Natural killer cell (primary cell): ENCODE measurements around the gene NUP133. TPM values are rescaled to one million over a fixed set of nuclear protein-coding genes. Genes with fewer than 3 reads are reported as not detected.
"Not testable (repeated sequence)": the region's sequence is repeated elsewhere in the genome, so short reads cannot be mapped to it uniquely, and the experiment has no call there.

Experiments
- ATAC-seq, 3 donors: fragments of 150-1000 bp in 2 of 3; fragments of 200-7000 bp in 1 of 3; cut with Tn5 transposase; 1 replicate in 1 of 3; 2 replicates in 2 of 3; pipeline ENCODE4 v1.10.0; 2021; ENCODE audit warnings: mild to moderate bottlenecking in 2 of 3, moderate library complexity in 2 of 3
- DNase-seq, 2 donors: peaks; one replicate each; pipeline versions ENCODE4 v3.0.0 to v3.0.0-alpha.2; 2013 to 2021; ENCODE audit warnings: mixed read lengths in 1 of 2
- H3K27ac ChIP-seq: one replicate; pipeline ENCODE4 v1.5.1; 2013; ENCODE audit warnings: mild to moderate bottlenecking, low read length
- H3K27me3 ChIP-seq: one replicate; pipeline ENCODE4 v1.6.1; 2013; ENCODE audit warnings: low read length; ENCODE audit not compliant: control insufficient read depth, insufficient read depth
- H3K36me3 ChIP-seq: one replicate; pipeline ENCODE4 v1.6.1; 2013; ENCODE audit warnings: low read length; ENCODE audit not compliant: control insufficient read depth, insufficient read depth
- H3K4me1 ChIP-seq: one replicate; pipeline ENCODE4 v1.6.1; 2013; ENCODE audit warnings: low read length; ENCODE audit not compliant: control insufficient read depth, insufficient read depth
- H3K4me3 ChIP-seq: one replicate; pipeline ENCODE4 v1.5.1; 2013; ENCODE audit warnings: low read length
- H3K9me3 ChIP-seq: one replicate; pipeline ENCODE4 v1.6.1; 2013; ENCODE audit warnings: low read length; ENCODE audit not compliant: control insufficient read depth, insufficient read depth
- H3K27ac Mint-ChIP-seq, 2 donors: one replicate each; pipeline ENCODE4 v1.8.0; 2022; ENCODE audit warnings: mild to moderate bottlenecking in 2 of 2, mixed read lengths in 2 of 2, moderate library complexity in 1 of 2
- H3K27me3 Mint-ChIP-seq, 2 donors: one replicate each; pipeline ENCODE4 v1.8.0; 2022; ENCODE audit warnings: low read depth in 2 of 2, mixed read lengths in 2 of 2
- H3K36me3 Mint-ChIP-seq: one replicate; pipeline ENCODE4 v1.8.0; 2022; ENCODE audit warnings: mixed read lengths
- H3K4me1 Mint-ChIP-seq, 2 donors: one replicate each; pipeline ENCODE4 v1.8.0; 2022; ENCODE audit warnings: mixed read lengths in 2 of 2
- H3K4me3 Mint-ChIP-seq: one replicate; pipeline ENCODE4 v1.8.0; 2022; ENCODE audit warnings: mild to moderate bottlenecking, moderate library complexity, mixed read lengths
- H3K9me3 Mint-ChIP-seq, 2 donors: one replicate each; pipeline ENCODE4 v1.8.0; 2022; ENCODE audit warnings: mixed read lengths in 2 of 2
- WGBS: methylation state at CpG from one replicate; pipeline ENCODE4 v1.1.7; 2013; ENCODE audit warnings: missing lambda C conversion rate; ENCODE audit not compliant: insufficient coverage; 5-methylcytosine and 5-hydroxymethylcytosine counted together
- intact Hi-C: fragments of 100-400 bp; cut with micrococcal nuclease; formaldehyde crosslinking; loops from one replicate; pipeline ENCODE4 v1.14.2; 2022
- total RNA-seq, 4 donors: library from RNA; stranded (reverse); fragments of 120-200 nt in 1 of 4; gene quantifications; one replicate each; pipeline versions ENCODE4 v1.2.3 to v1.2.4, GENCODE V29; 2013 to 2022
- TF ChIP-seq, protein P1 (sequence below): fragments of 200-600 bp; IDR thresholded peaks from one replicate; pipeline ENCODE4 v1.8.0; 2022; ENCODE audit warnings: antibody characterized with exemption

NUP133 gene
- total RNA-seq, 3 donors from 2014 or later (not counting 1 experiment from before 2014, with no cell fraction given), result 34.5 to 40.1 (median 38.4) TPM

DNA sequence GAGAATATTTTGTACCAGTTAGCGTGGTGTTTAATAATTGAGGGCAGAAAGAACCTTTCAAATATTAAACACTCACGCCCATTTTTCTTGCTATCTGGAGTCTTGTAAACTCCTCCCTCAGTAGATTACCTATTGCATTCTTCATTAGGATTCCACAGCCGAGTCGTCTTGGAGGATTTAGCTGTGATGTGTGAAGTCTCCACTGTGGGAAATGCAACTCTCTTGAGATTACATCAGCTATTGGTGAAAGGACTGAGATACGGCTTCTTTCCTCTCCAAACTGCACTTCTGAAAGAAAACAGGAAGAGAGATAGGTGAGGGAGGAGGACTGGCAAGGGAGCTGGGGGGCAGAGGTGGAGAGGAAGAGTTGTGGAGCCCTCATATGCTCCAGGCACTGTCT lies 110.4 kb downstream of the NUP133 start:
- DNase-seq (no peak), ATAC-seq (no peak)
- peaks cover 2% of the 10 kb centered on the region for H3K27me3 ChIP-seq
- Mint-ChIP-seq H3K27ac (no peak overlapping the region), H3K36me3 (no peaks in the 10 kb centered on the region), H3K27me3 (peaks cover 20 to 48% of the 10 kb centered on the region in 2 donors), H3K4me1 (no peaks in the 10 kb centered on the region), H3K9me3 (no peaks in the 10 kb centered on the region), H3K4me3 (no peak overlapping the region)
- no peaks in the 10 kb centered on the region for H3K36me3 ChIP-seq
- no peaks in the 10 kb centered on the region for H3K4me1 ChIP-seq
- no peak overlapping the region for H3K27ac ChIP-seq
- intact Hi-C loops, result no loop called here
- TF ChIP-seq, protein P1, sequence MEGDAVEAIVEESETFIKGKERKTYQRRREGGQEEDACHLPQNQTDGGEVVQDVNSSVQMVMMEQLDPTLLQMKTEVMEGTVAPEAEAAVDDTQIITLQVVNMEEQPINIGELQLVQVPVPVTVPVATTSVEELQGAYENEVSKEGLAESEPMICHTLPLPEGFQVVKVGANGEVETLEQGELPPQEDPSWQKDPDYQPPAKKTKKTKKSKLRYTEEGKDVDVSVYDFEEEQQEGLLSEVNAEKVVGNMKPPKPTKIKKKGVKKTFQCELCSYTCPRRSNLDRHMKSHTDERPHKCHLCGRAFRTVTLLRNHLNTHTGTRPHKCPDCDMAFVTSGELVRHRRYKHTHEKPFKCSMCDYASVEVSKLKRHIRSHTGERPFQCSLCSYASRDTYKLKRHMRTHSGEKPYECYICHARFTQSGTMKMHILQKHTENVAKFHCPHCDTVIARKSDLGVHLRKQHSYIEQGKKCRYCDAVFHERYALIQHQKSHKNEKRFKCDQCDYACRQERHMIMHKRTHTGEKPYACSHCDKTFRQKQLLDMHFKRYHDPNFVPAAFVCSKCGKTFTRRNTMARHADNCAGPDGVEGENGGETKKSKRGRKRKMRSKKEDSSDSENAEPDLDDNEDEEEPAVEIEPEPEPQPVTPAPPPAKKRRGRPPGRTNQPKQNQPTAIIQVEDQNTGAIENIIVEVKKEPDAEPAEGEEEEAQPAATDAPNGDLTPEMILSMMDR, result no peak
- H3K9me3 ChIP-seq, result no peaks in the 10 kb centered on the region
- 0% methylated on average over 1 of the region's 5 CpGs for WGBS
- H3K4me3 ChIP-seq, result no peak overlapping the region

DNA sequence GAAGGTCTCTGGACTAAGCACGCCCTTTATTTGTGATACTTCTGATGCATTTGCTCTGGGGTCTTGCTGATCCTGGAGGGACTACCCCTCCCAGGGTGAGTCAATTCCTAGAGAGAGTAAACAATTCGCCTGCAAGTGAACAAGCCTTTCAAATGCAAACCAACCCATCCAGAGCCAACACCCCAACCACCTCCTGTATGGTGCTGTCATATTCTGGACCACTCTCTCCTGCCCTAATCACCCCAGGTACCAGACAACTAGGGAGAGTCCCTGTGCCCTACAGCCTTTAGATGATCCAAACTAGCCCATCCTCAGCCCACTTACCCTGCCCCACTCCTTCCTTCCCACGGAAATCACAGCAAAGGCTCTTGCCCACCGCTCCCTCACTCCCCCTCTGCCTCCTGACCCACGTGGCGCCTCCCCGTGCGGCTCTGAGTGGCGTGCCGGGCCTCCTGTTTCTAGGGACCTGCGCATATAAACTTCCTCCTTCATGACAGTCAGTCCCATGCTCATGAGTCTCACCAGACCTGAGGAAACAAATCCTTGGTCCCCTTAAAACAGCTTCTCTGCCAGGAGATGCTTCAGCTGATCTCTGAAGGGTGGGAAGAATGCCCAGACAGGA lies 111.4 kb downstream of the NUP133 start:
- Mint-ChIP-seq H3K9me3 (no peaks in the 10 kb centered on the region), H3K27me3 (peaks cover 17 to 41% of the 10 kb centered on the region in 2 donors), H3K4me1 (no peaks in the 10 kb centered on the region), H3K36me3 (no peaks in the 10 kb centered on the region), H3K27ac (no peak overlapping the region), H3K4me3 (no peak overlapping the region)
- ATAC-seq (no peak), DNase-seq (no peak)
- no peaks in the 10 kb centered on the region for H3K4me1 ChIP-seq
- no peaks in the 10 kb centered on the region for H3K27me3 ChIP-seq
- H3K36me3 ChIP-seq, result no peaks in the 10 kb centered on the region
- H3K4me3 ChIP-seq, result no peak overlapping the region
- intact Hi-C loops, result no loop called here
- 42% methylated on average over 11 of the region's 11 CpGs for WGBS
- TF ChIP-seq, protein P1, result no peak
- no peak overlapping the region for H3K27ac ChIP-seq
- H3K9me3 ChIP-seq, result no peaks in the 10 kb centered on the region

DNA sequence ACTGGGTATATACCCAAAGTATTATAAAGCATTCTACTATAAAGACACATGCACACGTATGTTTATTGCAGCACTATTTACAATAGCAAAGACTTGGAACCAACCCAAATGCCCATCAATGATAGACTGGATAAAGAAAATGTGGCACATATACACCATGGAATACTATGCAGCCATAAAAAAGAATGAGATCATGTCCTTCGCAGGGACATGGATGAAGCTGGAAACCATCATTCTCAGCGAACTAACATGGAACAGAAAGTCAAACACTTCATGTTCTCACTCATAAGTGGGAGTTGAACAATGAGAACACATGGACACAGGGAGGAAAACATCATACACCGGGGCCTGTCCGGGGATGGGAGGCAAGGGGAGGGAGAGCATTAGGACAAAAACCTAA lies 113.6 kb downstream of the NUP133 start:
- ATAC-seq, H3K9me3 Mint-ChIP-seq, H3K27me3 ChIP-seq, H3K36me3 ChIP-seq, H3K27ac Mint-ChIP-seq, H3K4me1 ChIP-seq, H3K27ac ChIP-seq, DNase-seq, H3K4me1 Mint-ChIP-seq, intact Hi-C loops, H3K9me3 ChIP-seq, H3K4me3 ChIP-seq, H3K4me3 Mint-ChIP-seq, H3K36me3 Mint-ChIP-seq: not testable (repeated sequence)
- peaks cover 19 to 39% of the 10 kb centered on the region in 2 donors for H3K27me3 Mint-ChIP-seq
- WGBS, result 96% methylated on average over 4 of the region's 5 CpGs

DNA sequence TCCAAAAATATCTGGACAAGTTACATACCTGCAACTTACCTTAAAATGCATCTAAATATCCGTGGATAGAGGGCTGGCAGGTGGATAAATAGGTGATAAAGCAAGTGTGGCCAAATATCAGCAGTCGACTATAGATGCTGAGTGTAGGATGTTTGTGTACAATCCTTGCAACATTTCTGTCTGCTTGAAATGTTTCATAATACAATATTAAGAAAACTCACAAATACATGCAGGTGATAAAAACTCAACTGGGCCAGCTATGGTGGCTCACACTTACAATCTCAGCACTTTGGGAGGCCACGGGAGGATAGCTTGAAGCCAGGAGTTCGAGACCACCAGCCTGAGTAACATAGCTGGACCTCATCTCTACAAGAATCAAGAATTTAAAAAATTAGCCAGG lies 115.2 kb downstream of the NUP133 start:
- Histone ChIP-seq H3K4me1 (no peaks in the 10 kb centered on the region), H3K27ac (no peak overlapping the region), H3K27me3 (no peaks in the 10 kb centered on the region), H3K4me3 (no peak overlapping the region), H3K36me3 (no peaks in the 10 kb centered on the region), H3K9me3 (no peaks in the 10 kb centered on the region)
- TF ChIP-seq, protein P1, result no peak
- intact Hi-C loops, result no loop called here
- H3K36me3 Mint-ChIP-seq, result no peaks in the 10 kb centered on the region
- H3K27ac Mint-ChIP-seq, result no peak overlapping the region
- whole genome bisulfite sequencing, result 64% methylated on average over 4 of the region's 4 CpGs
- no peaks in the 10 kb centered on the region for H3K4me1 Mint-ChIP-seq
- no peak for DNase-seq
- no peaks in the 10 kb centered on the region for H3K9me3 Mint-ChIP-seq
- H3K27me3 Mint-ChIP-seq, result peaks cover 13 to 34% of the 10 kb centered on the region in 2 donors
- H3K4me3 Mint-ChIP-seq, result no peak overlapping the region
- ATAC-seq, result no peak

Other genes with a start within 250 kb of the NUP133 start
- gene RAB4A, start 237.2 kb downstream of the NUP133 start, total RNA-seq, result 10 to 100 TPM; 31.2 to 47.1 (median 31.6) TPM
- 10 to 100 TPM in 2 of 3 donors, 1 to 10 TPM in 1; 6.8 to 14.0 (median 10.2) TPM for gene CCSAP, start 165.3 kb downstream of the NUP133 start, total RNA-seq
- gene ACTA1, start 74.2 kb downstream of the NUP133 start, total RNA-seq, result under 1 TPM in 2 of 3 donors, not detected in 1; 0.25 to 0.40 TPM
- gene ABCB10, start 50.4 kb upstream of the NUP133 start, total RNA-seq, result 10 to 100 TPM; 22.0 to 23.3 (median 22.0) TPM
- gene TAF5L, start 117.8 kb upstream of the NUP133 start, total RNA-seq, result 10 to 100 TPM; 21.6 to 37.9 (median 32.7) TPM
- 10 to 100 TPM in 1 of 3 donors, 1 to 10 TPM in 2; 5.5 to 10.4 (median 9.8) TPM for gene URB2, start 117.9 kb upstream of the NUP133 start, total RNA-seq